NCI-H2196 treated with DMSO at 0.1 percent for 48 hours (cell line): Measurements from ENCODE around the gene SEMA5A.

Source experiments
- DNase-seq: peaks from one replicate; lab custom pipeline; 2025; ENCODE audit not compliant: unreplicated experiment; lab: John Stamatoyannopoulos, UW

The SEMA5A gene

GRCh38 chr5:9479361-9479760, 66.5 kb downstream of the SEMA5A start:
- DNase-seq = no peak

GRCh38 chr5:9477537-9477936, 68.3 kb downstream of the SEMA5A start:
- no peak for DNase-seq

- DNase-seq = no peak
Observed at GRCh38 chr5:9474219-9475002, 71.5 kb downstream of the SEMA5A start.

- DNase-seq = no peak
Observed at GRCh38 chr5:9473624-9474023, 72.3 kb downstream of the SEMA5A start.

- DNase-seq = no peak
Observed at GRCh38 chr5:9470410-9470809, 75.5 kb downstream of the SEMA5A start.

GRCh38 chr5:9468060-9468388, 77.9 kb downstream of the SEMA5A start:
- no peak for DNase-seq

GRCh38 chr5:9467199-9468059, 78.4 kb downstream of the SEMA5A start:
- no peak for DNase-seq

- no peak for DNase-seq
Observed at GRCh38 chr5:9466697-9467096, 79.2 kb downstream of the SEMA5A start.

- DNase-seq = no peak
Observed at GRCh38 chr5:9464478-9464877, 81.4 kb downstream of the SEMA5A start.

- DNase-seq = no peak
Observed at GRCh38 chr5:9462109-9462508, 83.8 kb downstream of the SEMA5A start.

GRCh38 chr5:9460885-9461645, 84.8 kb downstream of the SEMA5A start:
- DNase-seq = no peak

GRCh38 chr5:9456435-9457042, 89.3 kb downstream of the SEMA5A start:
- no peak for DNase-seq

- DNase-seq = no peak
Observed at GRCh38 chr5:9455826-9456434, 89.9 kb downstream of the SEMA5A start.

GRCh38 chr5:9454491-9454890, 91.4 kb downstream of the SEMA5A start:
- DNase-seq = no peak

- DNase-seq = no peak
Observed at GRCh38 chr5:9454012-9454481, 91.8 kb downstream of the SEMA5A start.

GRCh38 chr5:9453480-9454011, 92.3 kb downstream of the SEMA5A start:
- no peak for DNase-seq

- DNase-seq = no peak
Observed at GRCh38 chr5:9452181-9452580, 93.7 kb downstream of the SEMA5A start.

GRCh38 chr5:9451037-9451436, 94.8 kb downstream of the SEMA5A start:
- no peak for DNase-seq

- no peak for DNase-seq
Observed at GRCh38 chr5:9447691-9448090, 98.2 kb downstream of the SEMA5A start.

GRCh38 chr5:9445826-9446388, 100.0 kb downstream of the SEMA5A start:
- DNase-seq = no peak
